Immature natural killer cell (primary cell): Measurements from ENCODE around the gene ASB2. TPM values are rescaled to one million over a fixed set of nuclear protein-coding genes. Genes with fewer than 3 reads are reported as not detected.

Source experiments
- DNase-seq, 3 donors: peaks; one replicate each; pipeline ENCODE4 v3.0.0; 2022; ENCODE audit warnings: mixed read lengths in 1 of 3
- H3K27ac Mint-ChIP-seq, 6 donors: one replicate each; pipeline ENCODE4 v1.8.0; 2020; ENCODE audit warnings: mixed read lengths in 6 of 6, mild to moderate bottlenecking in 5 of 6, inconsistent platforms in 4 of 6, moderate library complexity in 3 of 6
- H3K27me3 Mint-ChIP-seq, 3 donors: one replicate each; pipeline ENCODE4 v1.8.0; 2020 to 2021; ENCODE audit warnings: low read depth in 3 of 3, mild to moderate bottlenecking in 3 of 3, mixed read lengths in 3 of 3, moderate library complexity in 3 of 3, inconsistent platforms in 1 of 3
- H3K36me3 Mint-ChIP-seq, 3 donors: one replicate each; pipeline ENCODE4 v1.8.0; 2020; ENCODE audit warnings: mixed read lengths in 3 of 3, inconsistent platforms in 2 of 3, mild to moderate bottlenecking in 2 of 3
- H3K4me1 Mint-ChIP-seq, 2 donors: one replicate each; pipeline ENCODE4 v1.8.0; 2020; ENCODE audit warnings: inconsistent platforms in 2 of 2, mild to moderate bottlenecking in 2 of 2, mixed read lengths in 2 of 2, moderate library complexity in 1 of 2
- H3K4me3 Mint-ChIP-seq, 5 donors: one replicate each; pipeline ENCODE4 v1.8.0; 2020; ENCODE audit warnings: mild to moderate bottlenecking in 5 of 5, mixed read lengths in 5 of 5, inconsistent platforms in 3 of 5, moderate library complexity in 3 of 5
- H3K9me3 Mint-ChIP-seq, 6 donors: one replicate each; pipeline ENCODE4 v1.8.0; 2020; ENCODE audit warnings: mild to moderate bottlenecking in 6 of 6, mixed read lengths in 6 of 6, inconsistent platforms in 4 of 6, moderate library complexity in 3 of 6
- polyA plus RNA-seq, 3 donors: library from polyadenylated mRNA; unstranded; fragments of 300-500 nt; fragmentation: Illumina TruSeq; gene quantifications; one replicate each; pipeline ENCODE4 v1.2.3, GENCODE V29; 2021

ASB2 gene
- polyA plus RNA-seq, 3 donors from 2014 or later: 1.4 to 4.2 (median 2.7) TPM

- Mint-ChIP-seq H3K27ac (no peak overlapping the region), H3K36me3 (no peaks in the 10 kb centered on the region), H3K4me1 (no peaks in the 10 kb centered on the region), H3K4me3 (no peak overlapping the region), H3K9me3 (no peaks in the 10 kb centered on the region), H3K27me3 (peaks cover 4 to 6% (median 6%) of the 10 kb centered on the region in 3 donors)
- DNase-seq: no peak
These were observed 19.8 kb upstream of the ASB2 start for GRCh38 chr14:93996130-93996695.

- Mint-ChIP-seq H3K9me3 (no peaks in the 10 kb centered on the region), H3K27me3 (peaks cover 3 to 4% (median 4%) of the 10 kb centered on the region in 3 donors), H3K4me3 (no peak overlapping the region), H3K4me1 (no peaks in the 10 kb centered on the region), H3K27ac (no peak overlapping the region), H3K36me3 (no peaks in the 10 kb centered on the region)
- DNase-seq: no peak
These were observed 18.7 kb upstream of the ASB2 start for GRCh38 chr14:93994919-93995682.

- H3K4me1 Mint-ChIP-seq: no peaks in the 10 kb centered on the region
- no peak overlapping the region for H3K4me3 Mint-ChIP-seq
- peaks cover 2 to 6% (median 5%) of the 10 kb centered on the region in 3 donors for H3K27me3 Mint-ChIP-seq
- DNase-seq: no peak
- H3K27ac Mint-ChIP-seq: no peak overlapping the region
- H3K9me3 Mint-ChIP-seq: no peaks in the 10 kb centered on the region
- H3K36me3 Mint-ChIP-seq: no peaks in the 10 kb centered on the region
These were observed 17.0 kb upstream of the ASB2 start for GRCh38 chr14:93993382-93993781.

GRCh38 chr14:93991649-93992048 lies 15.3 kb upstream of the ASB2 start:
- H3K4me1 Mint-ChIP-seq: no peaks in the 10 kb centered on the region
- no peaks in the 10 kb centered on the region for H3K36me3 Mint-ChIP-seq
- H3K27ac Mint-ChIP-seq: no peak overlapping the region
- peaks cover 2 to 5% (median 4%) of the 10 kb centered on the region in 3 donors for H3K27me3 Mint-ChIP-seq
- no peak overlapping the region for H3K4me3 Mint-ChIP-seq
- H3K9me3 Mint-ChIP-seq: no peaks in the 10 kb centered on the region
- DNase-seq: no peak

GRCh38 chr14:93991212-93991611 lies 14.8 kb upstream of the ASB2 start:
- H3K9me3 Mint-ChIP-seq: no peaks in the 10 kb centered on the region
- peaks cover 2 to 7% (median 4%) of the 10 kb centered on the region in 3 donors for H3K27me3 Mint-ChIP-seq
- H3K36me3 Mint-ChIP-seq: no peaks in the 10 kb centered on the region
- no peaks in the 10 kb centered on the region for H3K4me1 Mint-ChIP-seq
- no peak overlapping the region for H3K27ac Mint-ChIP-seq
- no peak for DNase-seq
- H3K4me3 Mint-ChIP-seq: no peak overlapping the region

- Mint-ChIP-seq H3K4me1 (no peaks in the 10 kb centered on the region), H3K36me3 (no peaks in the 10 kb centered on the region), H3K4me3 (no peak overlapping the region), H3K9me3 (no peaks in the 10 kb centered on the region), H3K27ac (peak overlapping the region in 1 of 6 donors; percentile 40), H3K27me3 (peaks cover 2 to 8% (median 2%) of the 10 kb centered on the region in 3 donors)
- no peak for DNase-seq
These were observed 13.6 kb upstream of the ASB2 start for GRCh38 chr14:93989939-93990338.

- peaks cover 2 to 8% (median 7%) of the 10 kb centered on the region in 3 donors for H3K27me3 Mint-ChIP-seq
- DNase-seq: no peak
- no peak overlapping the region for H3K27ac Mint-ChIP-seq
- H3K4me1 Mint-ChIP-seq: no peaks in the 10 kb centered on the region
- no peaks in the 10 kb centered on the region for H3K9me3 Mint-ChIP-seq
- no peaks in the 10 kb centered on the region for H3K36me3 Mint-ChIP-seq
- no peak overlapping the region for H3K4me3 Mint-ChIP-seq
These were observed 11.6 kb upstream of the ASB2 start for GRCh38 chr14:93987815-93988476.

GRCh38 chr14:93987376-93987775 lies 11.0 kb upstream of the ASB2 start:
- Mint-ChIP-seq H3K4me3 (no peak overlapping the region), H3K36me3 (no peaks in the 10 kb centered on the region), H3K9me3 (no peaks in the 10 kb centered on the region), H3K27me3 (peaks cover 2 to 8% (median 7%) of the 10 kb centered on the region in 3 donors), H3K4me1 (no peaks in the 10 kb centered on the region), H3K27ac (no peak overlapping the region)
- DNase-seq: no peak

- Mint-ChIP-seq H3K36me3 (no peaks in the 10 kb centered on the region), H3K4me1 (no peaks in the 10 kb centered on the region), H3K4me3 (no peak overlapping the region), H3K9me3 (no peaks in the 10 kb centered on the region), H3K27ac (no peak overlapping the region), H3K27me3 (peaks cover 2 to 7% (median 7%) of the 10 kb centered on the region in 3 donors)
- DNase-seq: no peak
These were observed 10.6 kb upstream of the ASB2 start for GRCh38 chr14:93986955-93987354.

GRCh38 chr14:93984987-93985410 lies 8.6 kb upstream of the ASB2 start:
- no peaks in the 10 kb centered on the region for H3K36me3 Mint-ChIP-seq
- H3K27ac Mint-ChIP-seq: no peak overlapping the region

GRCh38 chr14:93984070-93984469 lies 7.7 kb upstream of the ASB2 start:
- Mint-ChIP-seq H3K36me3 (no peaks in the 10 kb centered on the region), H3K4me3 (no peak overlapping the region), H3K9me3 (no peaks in the 10 kb centered on the region), H3K27me3 (peaks cover 0 to 9% (median 5%) of the 10 kb centered on the region in 3 donors), H3K4me1 (peaks cover 1 to 4% of the 10 kb centered on the region in 2 donors), H3K27ac (no peak overlapping the region)
- DNase-seq: no peak

More at GRCh38 chr14:93984987-93985410, 8.6 kb upstream of the ASB2 start:
- H3K4me3 Mint-ChIP-seq: no peak overlapping the region
- H3K9me3 Mint-ChIP-seq: no peaks in the 10 kb centered on the region
- H3K27me3 Mint-ChIP-seq: peaks cover 2 to 9% (median 5%) of the 10 kb centered on the region in 3 donors
- H3K4me1 Mint-ChIP-seq: no peaks in the 10 kb centered on the region
- DNase-seq: no peak

GRCh38 chr14:93982230-93983007 lies 6.0 kb upstream of the ASB2 start:
- Mint-ChIP-seq H3K27me3 (peaks cover 6 to 15% (median 7%) of the 10 kb centered on the region in 3 donors), H3K4me3 (no peak overlapping the region), H3K9me3 (peaks cover 0 to 11% (median 1%) of the 10 kb centered on the region in 6 donors), H3K36me3 (no peaks in the 10 kb centered on the region), H3K27ac (no peak overlapping the region), H3K4me1 (peaks cover 18 to 20% of the 10 kb centered on the region in 2 donors)
- no peak for DNase-seq

GRCh38 chr14:93981316-93982229 lies 5.2 kb upstream of the ASB2 start:
- Mint-ChIP-seq H3K9me3 (peaks cover 0 to 11% (median 2%) of the 10 kb centered on the region in 6 donors), H3K27me3 (peaks cover 6 to 15% (median 7%) of the 10 kb centered on the region in 3 donors), H3K4me3 (no peak overlapping the region), H3K27ac (peak overlapping the region in 1 of 6 donors; percentile 21), H3K4me1 (peaks cover 23 to 29% of the 10 kb centered on the region in 2 donors), H3K36me3 (no peaks in the 10 kb centered on the region)
- DNase-seq: no peak
